HepG2 (cell line): ENCODE data around the gene LPAR1. TPM values are rescaled to one million over a fixed set of nuclear protein-coding genes. Genes with fewer than 3 reads are reported as not detected.

Source experiments
- ATAC-seq: fragments of 200-7000 bp; cut with Tn5 transposase; 3 replicates; pipeline ENCODE4 v1.9.1; 2020; ENCODE audit warnings: mild to moderate bottlenecking, moderate library complexity
- BruUV-seq: library from RNA; stranded (reverse); fragments of 400-500 nt; replicated peaks from 2 replicates; lab custom pipeline; 2021; lab: Mats Ljungman, UMichigan
- CTCF ChIA-PET: fragments of 300-600 bp; formaldehyde crosslinking; extraction: SDS; loops from one replicate; lab custom pipeline; 2021; ENCODE audit warnings: low total read pairs, inconsistent platforms, low intra/inter-chr PET ratio; lab: Yijun Ruan, JAX
- POLR2A ChIA-PET: fragments of 350-600 bp; sonication (Branson Sonifier 250); formaldehyde crosslinking; loops from one replicate; lab custom pipeline; 2020; ENCODE audit warnings: antibody characterized with exemption, inconsistent platforms; lab: Yijun Ruan, JAX
- DNase-seq: peaks from one replicate; pipeline ENCODE4 v3.0.0-alpha.2; 2015; ENCODE audit warnings: low spot score
- FAIRE-seq: peaks from 3 replicates; lab custom pipeline; 2011; peaks lifted over from hg19 to GRCh38; lab: Jason Lieb, UNC
- H2AFZ ChIP-seq: one replicate; pipeline ENCODE4 v1.6.1; 2011; ENCODE audit warnings: low read length, inconsistent platforms
- H3K27ac ChIP-seq: fragments of 300-600 bp; 3 replicates; pipeline ENCODE4 v1.8.0; 2011; ENCODE audit warnings: mixed run types, mild to moderate bottlenecking, mixed read lengths, low read length, inconsistent platforms; ENCODE audit not compliant: insufficient read depth; ENCODE audit errors: extremely low read length
- H3K27me3 ChIP-seq, 2 experiments: fragments of 200-600 bp in 1 of 2; 2 replicates in 1 of 2; 3 replicates in 1 of 2; pipeline versions ENCODE4 v1.6.0 to v1.8.0; 2011; ENCODE audit warnings: low read length in 2 of 2, mild to moderate bottlenecking in 2 of 2, moderate library complexity in 2 of 2, inconsistent platforms in 1 of 2; ENCODE audit not compliant: insufficient read depth in 2 of 2, control insufficient read depth in 1 of 2
- H3K36me3 ChIP-seq, 2 experiments: fragments of 200-600 bp in 1 of 2; replicated peaks in 1 of 2; 2 replicates in 1 of 2; 3 replicates in 1 of 2; pipeline versions ENCODE4 v1.5.1 to v1.8.0; 2011; ENCODE audit warnings: low read length in 2 of 2, inconsistent platforms in 1 of 2; ENCODE audit not compliant: insufficient read depth in 2 of 2, control insufficient read depth in 1 of 2
- H3K4me1 ChIP-seq: 2 replicates; pipeline ENCODE4 v1.5.1; 2012; ENCODE audit warnings: low read length, inconsistent platforms; ENCODE audit not compliant: insufficient read depth
- H3K4me2 ChIP-seq: 2 replicates; pipeline ENCODE4 v1.6.0; 2011; ENCODE audit warnings: low read depth, low read length, inconsistent platforms
- H3K4me3 ChIP-seq, 3 experiments: fragments of 200-600 bp in 1 of 3; sonication (generic), shearing (Covaris generic) in 1 of 3; replicated peaks in 1 of 3; 2 replicates each; pipeline ENCODE4 v1.5.1; 2011 to 2016; ENCODE audit warnings: low read length in 3 of 3, inconsistent platforms in 2 of 3, low read depth in 2 of 3, mild to moderate bottlenecking in 2 of 3, control low read depth in 1 of 3, mixed read lengths in 1 of 3; ENCODE audit not compliant: insufficient read depth in 1 of 3
- H3K79me2 ChIP-seq: one replicate; pipeline ENCODE4 v1.6.1; 2011; ENCODE audit warnings: low read length, inconsistent platforms; ENCODE audit not compliant: insufficient read depth
- H3K9ac ChIP-seq: 2 replicates; pipeline ENCODE4 v1.6.0; 2011; ENCODE audit warnings: mild to moderate bottlenecking, low read depth, low read length, inconsistent platforms; ENCODE audit not compliant: insufficient read depth
- H3K9me3 ChIP-seq: 2 replicates; pipeline ENCODE4 v1.5.1; 2012; ENCODE audit warnings: mild to moderate bottlenecking, low read length
- H4K20me1 ChIP-seq: 2 replicates; pipeline ENCODE4 v1.6.0; 2011; ENCODE audit warnings: inconsistent platforms, mild to moderate bottlenecking, low read length, moderate library complexity; ENCODE audit not compliant: insufficient read depth
- NFYB ChIP-seq: sonication (generic); formaldehyde crosslinking; IDR thresholded peaks from 2 replicates; pipeline ENCODE4 v1.4.0; 2020; ENCODE audit warnings: missing genetic modification reagents
- NFYC ChIP-seq: IDR thresholded peaks from 2 replicates; pipeline ENCODE4 v1.6.1; 2016; ENCODE audit warnings: missing genetic modification reagents, missing compliant biosample characterization
- PITX1 ChIP-seq: sonication (generic); formaldehyde crosslinking; IDR thresholded peaks from 2 replicates; pipeline ENCODE4 v1.5.1; 2020; ENCODE audit warnings: mild to moderate bottlenecking, missing genetic modification reagents
- POLR2A ChIP-seq, 2 experiments: IDR thresholded peaks; 2 replicates each; pipeline ENCODE4 v1.6.1; 2011; ENCODE audit warnings: low read depth in 2 of 2, low read length in 2 of 2, mild to moderate bottlenecking in 1 of 2, moderate library complexity in 1 of 2; ENCODE audit not compliant: insufficient read depth in 1 of 2
- RBM22 ChIP-seq: fragments of 200-400 bp; formaldehyde crosslinking; optimal IDR thresholded peaks from 2 replicates; pipeline ENCODE3; 2017; ENCODE audit warnings: mild to moderate bottlenecking, low read length, moderate library complexity
- RNF2 ChIP-seq: fragments of 450-650 bp; conservative IDR thresholded peaks from 2 replicates; pipeline ENCODE4 v1.6.1; 2016; ENCODE audit warnings: low read depth
- TBL1XR1 ChIP-seq: fragments of 150-350 bp; IDR thresholded peaks from 2 replicates; pipeline ENCODE4 v1.6.1; 2014; ENCODE audit warnings: borderline replicate concordance, low read length; ENCODE audit not compliant: partially characterized antibody
- ZBTB21 ChIP-seq: sonication (generic); formaldehyde crosslinking; IDR thresholded peaks from 2 replicates; pipeline ENCODE4 v1.4.0; 2020; ENCODE audit warnings: missing genetic modification reagents
- ZC3H13 ChIP-seq: sonication (generic); formaldehyde crosslinking; IDR thresholded peaks from 2 replicates; pipeline ENCODE4 v1.8.1; 2023; ENCODE audit warnings: mild to moderate bottlenecking, missing genetic modification reagents, moderate library complexity
- ZNF12 ChIP-seq: sonication (generic); formaldehyde crosslinking; IDR thresholded peaks from 2 replicates; pipeline ENCODE4 v1.5.0; 2020; ENCODE audit warnings: missing genetic modification reagents
- ZNF557 ChIP-seq: sonication (generic); formaldehyde crosslinking; IDR thresholded peaks from 2 replicates; pipeline ENCODE4 v1.4.0; 2020; ENCODE audit warnings: missing genetic modification reagents
- ZNF570 ChIP-seq: sonication (generic); formaldehyde crosslinking; IDR thresholded peaks from 2 replicates; pipeline ENCODE4 v1.4.0; 2020; ENCODE audit warnings: mild to moderate bottlenecking, missing genetic modification reagents, borderline replicate concordance
- ZNF589 ChIP-seq: sonication (generic); formaldehyde crosslinking; conservative IDR thresholded peaks from 2 replicates; pipeline ENCODE4 v1.8.0; 2022; ENCODE audit warnings: mild to moderate bottlenecking, moderate library complexity, missing genetic modification reagents
- WGBS: methylation state at CpG from one replicate; pipeline ENCODE4 v1.1.6; 2017; ENCODE audit warnings: low lambda C conversion rate; 5-methylcytosine and 5-hydroxymethylcytosine counted together
- in situ Hi-C: cut with HindIII; loops from 2 replicates; pipeline ENCODE4 v1.10.0; 2017; ENCODE audit warnings: low pct_unique_long_range_greater_than_20kb; ENCODE audit not compliant: extremely low pct_ligation_motif_present
- intact Hi-C: fragments of 100-400 bp; cut with micrococcal nuclease; formaldehyde crosslinking; loops from one replicate; pipeline ENCODE4 v1.10.0; 2022; ENCODE audit not compliant: unreplicated experiment
- polyA plus RNA-seq, 8 experiments: library from polyadenylated mRNA; depleted of rRNA in 3 of 8; stranded (reverse) in 7 of 8; unstranded in 1 of 8; fragments of >200 nt; fragmentation: Illumina TruSeq in 4 of 8; extraction: Trizol in 4 of 8; gene quantifications; 2 replicates each; pipeline versions ENCODE4 v1.2.1 to v1.2.3, GENCODE V29; 2011 to 2016; ENCODE audit warnings: low read depth in 4 of 8, missing spikeins in 1 of 8, mixed read lengths in 1 of 8; ENCODE audit not compliant: insufficient read depth in 1 of 8
- total RNA-seq, 5 experiments: library from RNA; depleted of rRNA; stranded (reverse); fragments of >200 nt; fragmentation: Illumina TruSeq; extraction: Trizol; gene quantifications; 2 replicates each; pipeline ENCODE4 v1.2.3, GENCODE V29; 2016; ENCODE audit warnings: low read depth in 1 of 5
- TF ChIP-seq, protein P1 (sequence below): sonication (generic); formaldehyde crosslinking; IDR thresholded peaks from 2 replicates; pipeline ENCODE4 v1.9.0; 2021; ENCODE audit warnings: missing genetic modification reagents, borderline replicate concordance
- TF ChIP-seq, protein P2 (sequence below): IDR thresholded peaks from 2 replicates; pipeline ENCODE4 v1.6.1; 2016
- TF ChIP-seq, protein P3 (sequence below): sonication (generic); formaldehyde crosslinking; IDR thresholded peaks from 2 replicates; pipeline ENCODE4 v1.5.0; 2020; ENCODE audit warnings: mild to moderate bottlenecking, missing genetic modification reagents

Gene LPAR1
- total and polyA plus RNA-seq, 2 of the 13 experiments (the other 11 are each of a cell fraction or from before 2014, with no cell fraction given) = not detected

DNA sequence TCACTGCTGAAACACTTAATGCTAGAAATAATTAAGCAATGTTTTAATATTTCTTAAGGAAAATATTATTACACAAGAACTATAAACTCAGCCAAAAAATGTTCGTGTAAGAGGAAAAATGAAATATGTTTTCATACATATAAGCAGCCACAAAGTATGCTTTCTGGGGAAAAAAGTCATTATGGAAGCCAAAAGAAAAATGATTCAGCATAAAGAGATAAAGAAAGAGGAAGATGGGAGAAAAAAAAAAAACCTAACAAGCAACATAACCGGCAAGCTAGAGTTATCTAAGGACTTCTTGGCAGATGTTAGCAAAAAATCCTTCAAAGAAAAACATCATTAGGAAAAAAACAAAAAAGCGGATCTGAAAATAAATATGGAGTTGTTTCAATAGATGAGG is 190.6 kb downstream of the LPAR1 start:
- in situ Hi-C loops (no loop called here), intact Hi-C loops (no loop called here)
- no peak overlapping the region for H3K9ac ChIP-seq
- BruUV-seq = no TSS peak
- no peaks in the 10 kb centered on the region for H3K36me3 ChIP-seq
- FAIRE-seq = no peak
- 2% methylated on average over 3 of the region's 3 CpGs for WGBS
- no peaks in the 10 kb centered on the region for H4K20me1 ChIP-seq
- H3K4me3 ChIP-seq = no peak overlapping the region
- no peaks in the 10 kb centered on the region for H3K79me2 ChIP-seq
- no peaks in the 10 kb centered on the region for H3K4me1 ChIP-seq
- no peaks in the 10 kb centered on the region for H3K9me3 ChIP-seq
- no peak for TF ChIP-seq RNF2
- no peak for TF ChIP-seq ZNF12
- no peak for TF ChIP-seq TBL1XR1
- no peak for TF ChIP-seq NFYB (CRISPR knock-in tag)
- no peak for TF ChIP-seq ZC3H13 (CRISPR knock-in tag)
- no peak for TF ChIP-seq POLR2A (IDR thresholded peaks at IDR 0.05; ENCODE audit: insufficient read depth in 1 of 2, low read depth in 2 of 2, low read length in 2 of 2)
- TF ChIP-seq ZNF570 (CRISPR knock-in tag) = no peak
- TF ChIP-seq, protein P1, sequence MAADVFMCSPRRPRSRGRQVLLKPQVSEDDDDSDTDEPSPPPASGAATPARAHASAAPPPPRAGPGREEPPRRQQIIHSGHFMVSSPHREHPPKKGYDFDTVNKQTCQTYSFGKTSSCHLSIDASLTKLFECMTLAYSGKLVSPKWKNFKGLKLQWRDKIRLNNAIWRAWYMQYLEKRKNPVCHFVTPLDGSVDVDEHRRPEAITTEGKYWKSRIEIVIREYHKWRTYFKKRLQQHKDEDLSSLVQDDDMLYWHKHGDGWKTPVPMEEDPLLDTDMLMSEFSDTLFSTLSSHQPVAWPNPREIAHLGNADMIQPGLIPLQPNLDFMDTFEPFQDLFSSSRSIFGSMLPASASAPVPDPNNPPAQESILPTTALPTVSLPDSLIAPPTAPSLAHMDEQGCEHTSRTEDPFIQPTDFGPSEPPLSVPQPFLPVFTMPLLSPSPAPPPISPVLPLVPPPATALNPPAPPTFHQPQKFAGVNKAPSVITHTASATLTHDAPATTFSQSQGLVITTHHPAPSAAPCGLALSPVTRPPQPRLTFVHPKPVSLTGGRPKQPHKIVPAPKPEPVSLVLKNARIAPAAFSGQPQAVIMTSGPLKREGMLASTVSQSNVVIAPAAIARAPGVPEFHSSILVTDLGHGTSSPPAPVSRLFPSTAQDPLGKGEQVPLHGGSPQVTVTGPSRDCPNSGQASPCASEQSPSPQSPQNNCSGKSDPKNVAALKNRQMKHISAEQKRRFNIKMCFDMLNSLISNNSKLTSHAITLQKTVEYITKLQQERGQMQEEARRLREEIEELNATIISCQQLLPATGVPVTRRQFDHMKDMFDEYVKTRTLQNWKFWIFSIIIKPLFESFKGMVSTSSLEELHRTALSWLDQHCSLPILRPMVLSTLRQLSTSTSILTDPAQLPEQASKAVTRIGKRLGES (CRISPR knock-in tag) = no peak
- TF ChIP-seq, protein P2, sequence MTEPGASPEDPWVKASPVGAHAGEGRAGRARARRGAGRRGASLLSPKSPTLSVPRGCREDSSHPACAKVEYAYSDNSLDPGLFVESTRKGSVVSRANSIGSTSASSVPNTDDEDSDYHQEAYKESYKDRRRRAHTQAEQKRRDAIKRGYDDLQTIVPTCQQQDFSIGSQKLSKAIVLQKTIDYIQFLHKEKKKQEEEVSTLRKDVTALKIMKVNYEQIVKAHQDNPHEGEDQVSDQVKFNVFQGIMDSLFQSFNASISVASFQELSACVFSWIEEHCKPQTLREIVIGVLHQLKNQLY (CRISPR knock-in tag) = no peak
- no peak for TF ChIP-seq ZNF557 (CRISPR knock-in tag)
- no peak for TF ChIP-seq ZNF589 (CRISPR knock-in tag)
- TF ChIP-seq, protein P3, sequence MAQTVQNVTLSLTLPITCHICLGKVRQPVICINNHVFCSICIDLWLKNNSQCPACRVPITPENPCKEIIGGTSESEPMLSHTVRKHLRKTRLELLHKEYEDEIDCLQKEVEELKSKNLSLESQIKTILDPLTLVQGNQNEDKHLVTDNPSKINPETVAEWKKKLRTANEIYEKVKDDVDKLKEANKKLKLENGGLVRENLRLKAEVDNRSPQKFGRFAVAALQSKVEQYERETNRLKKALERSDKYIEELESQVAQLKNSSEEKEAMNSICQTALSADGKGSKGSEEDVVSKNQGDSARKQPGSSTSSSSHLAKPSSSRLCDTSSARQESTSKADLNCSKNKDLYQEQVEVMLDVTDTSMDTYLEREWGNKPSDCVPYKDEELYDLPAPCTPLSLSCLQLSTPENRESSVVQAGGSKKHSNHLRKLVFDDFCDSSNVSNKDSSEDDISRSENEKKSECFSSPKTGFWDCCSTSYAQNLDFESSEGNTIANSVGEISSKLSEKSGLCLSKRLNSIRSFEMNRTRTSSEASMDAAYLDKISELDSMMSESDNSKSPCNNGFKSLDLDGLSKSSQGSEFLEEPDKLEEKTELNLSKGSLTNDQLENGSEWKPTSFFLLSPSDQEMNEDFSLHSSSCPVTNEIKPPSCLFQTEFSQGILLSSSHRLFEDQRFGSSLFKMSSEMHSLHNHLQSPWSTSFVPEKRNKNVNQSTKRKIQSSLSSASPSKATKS = no peak
- TF ChIP-seq PITX1 = no peak
- TF ChIP-seq ZBTB21 = no peak
- no peak for TF ChIP-seq NFYC (CRISPR knock-in tag)
- TF ChIP-seq RBM22 = no peak
- DNase-seq = no peak
- POLR2A ChIA-PET = no interaction called here
- H3K27ac ChIP-seq = no peak overlapping the region
- H3K4me2 ChIP-seq = no peak overlapping the region
- H2AFZ ChIP-seq = no peak overlapping the region
- CTCF ChIA-PET = no interaction called here
- ATAC-seq = no peak
- no peaks in the 10 kb centered on the region for H3K27me3 ChIP-seq
